ENCODE measurements around the gene TAL2.

- TF ChIP-seq SETDB1 (IDR thresholded peaks at IDR 0.05; ENCODE audit: insufficient read length, low read length) (no peak), BCL11A (tag by site-specific recombination; IDR thresholded peaks at IDR 0.05; ENCODE audit: low read depth) (no peak), ZNF335 (tag by site-specific recombination; conservative IDR thresholded peaks at IDR 0.05) (no peak), ZSCAN18 (tag by site-specific recombination; IDR thresholded peaks at IDR 0.05) (no peak), ATF2 (tag by site-specific recombination; IDR thresholded peaks at IDR 0.05; ENCODE audit: low read depth) (no peak), GLI4 (tag by site-specific recombination; IDR thresholded peaks at IDR 0.05) (no peak), YY1 (tag by site-specific recombination; IDR thresholded peaks at IDR 0.05) (no peak), ZNF830 (tag by site-specific recombination; IDR thresholded peaks at IDR 0.05; ENCODE audit: low read depth) (no peak), ZSCAN5A (tag by site-specific recombination; IDR thresholded peaks at IDR 0.05) (no peak), ZNF138 (tag by site-specific recombination; IDR thresholded peaks at IDR 0.05; ENCODE audit: borderline replicate concordance) (no peak), ZNF670 (tag by site-specific recombination; IDR thresholded peaks at IDR 0.05; ENCODE audit: low read depth) (no peak), CTCF (tag by site-specific recombination; IDR thresholded peaks at IDR 0.05) (no peak)
Measured at GRCh38 chr9:105661011-105661410, 1.2 kb upstream of the TAL2 start.
